Thyroid gland (tissue), 4 donors: Measurements from ENCODE around the gene MMD2. TPM values are rescaled to one million over a fixed set of nuclear protein-coding genes. Genes with fewer than 3 reads are reported as not detected.

ENCODE experiments used
- DNase-seq, 2 donors: peaks; one replicate each; pipeline ENCODE4 v3.0.0-alpha.2; 2019
- H3K27ac ChIP-seq, 3 donors: fragments of 200-600 bp; sonication (generic); 1 replicate in 2 of 3; 2 replicates in 1 of 3; pipeline ENCODE4 v1.5.1; 2016 to 2019; ENCODE audit warnings: mild to moderate bottlenecking in 1 of 3, moderate library complexity in 1 of 3
- H3K27me3 ChIP-seq: fragments of 200-600 bp; sonication (generic); one replicate; pipeline ENCODE4 v1.5.1; 2019
- H3K36me3 ChIP-seq, 2 donors: fragments of 200-600 bp; sonication (generic); one replicate each; pipeline ENCODE4 v1.5.1; 2016 to 2019
- H3K4me1 ChIP-seq, 2 donors: fragments of 200-600 bp; sonication (generic); one replicate each; pipeline ENCODE4 v1.5.1; 2017 to 2019
- H3K4me3 ChIP-seq, 3 donors: fragments of 200-600 bp; sonication (generic); replicated peaks in 1 of 3; 1 replicate in 2 of 3; 2 replicates in 1 of 3; pipeline ENCODE4 v1.5.1; 2016; ENCODE audit warnings: mild to moderate bottlenecking in 1 of 3
- H3K9me3 ChIP-seq: fragments of 200-600 bp; sonication (generic); one replicate; pipeline ENCODE4 v1.5.1; 2017
- POLR2A ChIP-seq, 2 donors: fragments of 450-650 bp; IDR thresholded peaks; one replicate each; pipeline ENCODE4 v1.6.1; 2017; ENCODE audit warnings: antibody characterized with exemption in 2 of 2, mild to moderate bottlenecking in 2 of 2, moderate library complexity in 1 of 2
- WGBS, 2 donors: methylation state at CpG; one replicate each; pipeline ENCODE4 v1.1.5; 2017; 5-methylcytosine and 5-hydroxymethylcytosine counted together
- intact Hi-C: fragments of 100-400 bp; cut with DNase I; formaldehyde crosslinking; loops from one replicate; pipeline ENCODE4 v1.15.1; 2023
- total RNA-seq, 4 donors: library from RNA; depleted of rRNA; stranded (reverse); fragments of >200 nt; gene quantifications; one replicate each; pipeline ENCODE4 v1.2.3, GENCODE V29; 2016
- TF ChIP-seq, protein P1 (sequence below), 6 experiments: fragments of 200-600 bp in 3 of 6; fragments of 450-650 bp in 3 of 6; sonication (generic) in 3 of 6; IDR thresholded peaks; one replicate each; pipeline ENCODE4 v1.5.1; 2016 to 2019; ENCODE audit warnings: antibody characterized with exemption in 6 of 6, mild to moderate bottlenecking in 2 of 6, inconsistent platforms in 1 of 6, moderate library complexity in 1 of 6

Gene MMD2
- total RNA-seq, 4 donors from 2014 or later, result 0.13 TPM; not detected in 3

DNA sequence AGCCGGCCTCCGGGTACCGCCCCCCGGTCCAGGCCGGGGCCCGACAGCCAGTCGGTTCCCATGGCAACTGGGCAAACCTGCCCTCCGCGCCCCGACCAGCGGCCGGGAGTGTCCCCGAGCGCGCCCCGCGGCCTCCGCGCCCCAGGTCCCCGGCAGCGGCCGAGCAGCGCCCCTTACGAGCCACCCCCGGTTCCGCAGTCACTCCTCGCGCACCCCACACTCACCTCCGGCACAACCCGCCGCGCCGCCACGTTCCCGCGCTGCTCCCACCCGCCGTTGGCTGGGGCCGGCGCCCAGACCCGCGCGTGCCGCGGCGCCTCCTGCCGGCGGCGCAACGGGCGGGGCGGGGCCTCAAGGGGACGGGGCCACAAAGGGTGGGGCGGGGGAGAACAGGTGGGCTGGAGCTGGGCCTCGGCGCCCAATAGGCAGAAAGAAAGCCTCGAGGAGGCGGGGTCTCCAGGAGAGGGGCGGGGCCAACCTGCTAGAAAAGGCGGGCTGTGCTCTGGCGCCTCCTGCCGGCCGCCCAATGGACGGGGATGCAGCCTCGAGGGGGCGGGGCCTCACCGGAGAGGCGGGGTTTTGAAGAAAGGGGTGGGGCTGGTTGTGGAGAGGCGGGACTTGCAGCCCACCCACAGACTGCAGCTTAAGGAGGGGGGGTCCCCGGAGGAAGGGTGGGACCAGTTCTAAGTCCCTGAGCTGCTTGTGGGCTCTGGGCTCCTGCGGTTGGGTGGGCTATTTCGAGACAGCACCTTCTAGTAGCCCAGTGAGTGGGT is 75.4 kb downstream of the MMD2 start, which contains the start of gene RADIL:
RADIL (minus strand) TSS at position 345 of the 773 bp plus-strand sequence. CDS start 5,577 bp downstream, outside the sequence.
- peak; percentile 93 for DNase-seq
- intact Hi-C loops, result no loop called here
- Histone ChIP-seq H3K4me3 (peak within 1 kb of the TSS in 1 of 3 donors; percentile 57), H3K27ac (peak within 1 kb of the TSS; percentile 6 to 65 (median 56)), H3K4me1 (peaks cover 23 to 30% of the 10 kb centered on the region in 2 donors), H3K9me3 (no peaks in the 10 kb centered on the region), H3K36me3 (no peaks in the 10 kb centered on the region), H3K27me3 (no peaks in the 10 kb centered on the region)
- TF ChIP-seq, protein P1, sequence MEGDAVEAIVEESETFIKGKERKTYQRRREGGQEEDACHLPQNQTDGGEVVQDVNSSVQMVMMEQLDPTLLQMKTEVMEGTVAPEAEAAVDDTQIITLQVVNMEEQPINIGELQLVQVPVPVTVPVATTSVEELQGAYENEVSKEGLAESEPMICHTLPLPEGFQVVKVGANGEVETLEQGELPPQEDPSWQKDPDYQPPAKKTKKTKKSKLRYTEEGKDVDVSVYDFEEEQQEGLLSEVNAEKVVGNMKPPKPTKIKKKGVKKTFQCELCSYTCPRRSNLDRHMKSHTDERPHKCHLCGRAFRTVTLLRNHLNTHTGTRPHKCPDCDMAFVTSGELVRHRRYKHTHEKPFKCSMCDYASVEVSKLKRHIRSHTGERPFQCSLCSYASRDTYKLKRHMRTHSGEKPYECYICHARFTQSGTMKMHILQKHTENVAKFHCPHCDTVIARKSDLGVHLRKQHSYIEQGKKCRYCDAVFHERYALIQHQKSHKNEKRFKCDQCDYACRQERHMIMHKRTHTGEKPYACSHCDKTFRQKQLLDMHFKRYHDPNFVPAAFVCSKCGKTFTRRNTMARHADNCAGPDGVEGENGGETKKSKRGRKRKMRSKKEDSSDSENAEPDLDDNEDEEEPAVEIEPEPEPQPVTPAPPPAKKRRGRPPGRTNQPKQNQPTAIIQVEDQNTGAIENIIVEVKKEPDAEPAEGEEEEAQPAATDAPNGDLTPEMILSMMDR (IDR thresholded peaks at IDR 0.05), result peak; percentile 51 to 85 (median 69)
- no peak for TF ChIP-seq POLR2A (IDR thresholded peaks at IDR 0.05)
- WGBS, 2 donors, result 7 to 27% methylated on average over 9 to 31 of the region's 72 CpGs

DNA sequence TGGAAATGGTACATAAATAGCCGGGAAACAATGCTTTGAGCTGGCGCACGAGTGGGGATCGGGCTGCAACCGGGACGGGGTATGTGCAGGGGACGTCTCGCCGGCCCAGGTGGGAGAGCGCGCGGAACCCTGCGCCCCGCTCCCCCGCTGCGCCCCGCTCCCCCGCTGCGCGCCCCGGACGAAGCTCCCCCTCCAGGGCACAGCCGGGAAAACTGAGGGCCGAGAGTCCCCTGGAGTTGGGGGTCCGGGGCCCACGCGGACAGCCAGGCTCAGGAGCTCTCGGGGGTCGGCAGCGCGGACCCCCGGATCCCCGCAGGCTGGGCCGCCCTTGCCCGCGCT is 76.0 kb downstream of the MMD2 start:
- H3K4me1 ChIP-seq, result peaks cover 23 to 34% of the 10 kb centered on the region in 2 donors
- H3K27me3 ChIP-seq, result no peaks in the 10 kb centered on the region
- H3K9me3 ChIP-seq, result no peaks in the 10 kb centered on the region
- H3K27ac ChIP-seq, result peak overlapping the region; percentile 6 to 65 (median 56)
- H3K4me3 ChIP-seq, result peak overlapping the region in 1 of 3 donors; percentile 57
- TF ChIP-seq, protein P1 (IDR thresholded peaks at IDR 0.05), result no peak
- no peak for TF ChIP-seq POLR2A (IDR thresholded peaks at IDR 0.05)
- WGBS, 2 donors, result 0 to 2% methylated on average over 2 to 7 of the region's 36 CpGs
- intact Hi-C loops, result no loop called here
- no peaks in the 10 kb centered on the region for H3K36me3 ChIP-seq
- DNase-seq, result no peak

DNA sequence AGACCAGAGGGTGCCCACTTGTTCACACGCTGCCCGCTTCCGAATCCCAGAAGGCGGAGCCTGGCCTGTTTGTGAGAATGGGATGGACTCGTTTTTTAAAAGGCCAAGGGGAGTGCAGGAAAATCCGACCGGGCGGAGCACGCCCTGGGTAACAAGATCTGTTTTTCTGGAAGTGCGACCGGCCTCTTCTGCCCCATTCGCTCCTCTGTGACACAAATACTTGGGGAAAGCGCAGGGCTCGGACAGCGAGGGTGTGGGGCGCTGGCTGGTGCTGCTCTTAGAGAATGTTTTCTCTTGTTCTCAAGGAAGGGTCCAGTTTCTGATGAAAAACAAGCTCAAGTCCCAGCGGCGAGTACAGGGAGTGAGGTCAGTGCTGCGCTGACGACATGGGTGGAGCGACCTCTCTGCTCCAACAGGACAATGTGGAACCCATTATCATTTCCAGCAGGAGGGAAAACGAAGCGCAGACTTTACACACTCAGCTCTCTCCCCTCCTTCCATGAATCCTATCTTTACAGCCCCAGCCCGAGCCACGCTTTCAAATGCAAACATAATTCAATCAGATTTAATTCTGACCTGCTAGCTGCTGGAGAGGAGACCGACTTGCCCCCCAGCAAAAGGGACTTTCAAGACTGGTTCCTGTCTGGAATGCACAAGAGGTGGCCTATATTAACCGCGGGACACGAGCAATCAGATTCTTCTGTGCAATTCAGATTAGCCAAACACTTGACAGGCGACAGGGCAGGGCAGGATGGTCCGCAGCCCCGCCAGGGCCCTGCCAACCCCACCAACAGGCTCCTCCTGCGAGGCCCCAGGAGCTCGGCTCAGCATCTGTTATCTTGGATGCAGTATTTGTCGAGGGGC is 76.6 kb downstream of the MMD2 start:
- peak in 1 of 2 donors; percentile 38 for TF ChIP-seq POLR2A (IDR thresholded peaks at IDR 0.05)
- TF ChIP-seq, protein P1 (IDR thresholded peaks at IDR 0.05), result no peak
- Histone ChIP-seq H3K4me1 (peaks cover 23 to 34% of the 10 kb centered on the region in 2 donors), H3K9me3 (no peaks in the 10 kb centered on the region), H3K27me3 (no peaks in the 10 kb centered on the region), H3K4me3 (peak overlapping the region in 1 of 3 donors; percentile 57), H3K36me3 (no peaks in the 10 kb centered on the region), H3K27ac (peak overlapping the region; percentile 56 to 65 (median 64))
- peak; percentile 64 to 71 for DNase-seq
- 22% methylated on average over 26 to 35 of the region's 35 CpGs for WGBS, 2 donors
- intact Hi-C loops, result no loop called here

DNA sequence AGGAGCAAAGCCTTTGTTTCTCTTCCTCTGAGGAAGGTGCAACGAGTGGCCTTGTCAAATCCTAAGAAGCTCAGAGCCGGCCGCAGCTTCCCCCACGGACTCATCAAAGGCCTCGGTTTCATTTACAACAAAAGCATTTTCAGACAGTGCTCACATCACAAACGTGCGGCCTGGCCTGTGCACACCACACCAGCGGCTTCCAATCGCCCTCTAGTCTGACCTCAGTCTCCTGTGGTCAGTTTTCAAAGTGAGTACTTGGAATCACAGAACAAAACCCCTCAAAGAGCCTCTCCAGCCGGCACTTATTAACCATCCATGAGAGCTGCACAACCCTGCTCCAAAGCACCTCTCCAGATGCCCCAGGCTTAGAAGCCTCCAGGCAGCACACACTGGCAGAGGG is 78.8 kb downstream of the MMD2 start:
- intact Hi-C loops, result no loop called here
- H3K4me3 ChIP-seq, result no peak overlapping the region
- peaks cover 23 to 34% of the 10 kb centered on the region in 2 donors for H3K4me1 ChIP-seq
- no peaks in the 10 kb centered on the region for H3K9me3 ChIP-seq
- TF ChIP-seq, protein P1 (IDR thresholded peaks at IDR 0.05), result no peak
- no peak for TF ChIP-seq POLR2A (IDR thresholded peaks at IDR 0.05)
- H3K27ac ChIP-seq, result peak overlapping the region; percentile 39 to 51 (median 40)
- H3K27me3 ChIP-seq, result no peaks in the 10 kb centered on the region
- peak; percentile 88 to 91 for DNase-seq
- WGBS, 2 donors, result 14 to 28% methylated on average over 10 of the region's 10 CpGs
- no peaks in the 10 kb centered on the region for H3K36me3 ChIP-seq
